Cardiac muscle cell (in vitro differentiated cells and primary cell): ENCODE measurements around the gene FXYD6. TPM values are rescaled to one million over a fixed set of nuclear protein-coding genes. Genes with fewer than 3 reads are reported as not detected.
"Not testable (repeated sequence)": the region's sequence is repeated elsewhere in the genome, so short reads cannot be mapped to it uniquely, and the experiment has no call there.

Experiments used
- DNase-seq, 2 donors: peaks; one replicate each; pipeline versions ENCODE4 v3.0.0 to v3.0.0-alpha.2; 2010 to 2017; ENCODE audit warnings: low read depth in 1 of 2, low spot score in 1 of 2
- H3K27ac ChIP-seq: fragments of 200-600 bp; sonication (generic); 2 replicates; pipeline ENCODE4 v1.5.1; 2016
- H3K27me3 ChIP-seq: fragments of 200-600 bp; sonication (generic); 2 replicates; pipeline ENCODE4 v1.6.0; 2016; ENCODE audit warnings: control low read depth
- H3K36me3 ChIP-seq: fragments of 200-600 bp; sonication (generic); 2 replicates; pipeline ENCODE4 v1.5.1; 2016; ENCODE audit warnings: control low read depth
- H3K4me1 ChIP-seq: fragments of 200-600 bp; sonication (generic); 2 replicates; pipeline ENCODE4 v1.8.1; 2017; ENCODE audit warnings: low read depth, mild to moderate bottlenecking, mixed run types
- H3K4me3 ChIP-seq: fragments of 200-600 bp; sonication (generic); 2 replicates; pipeline ENCODE4 v1.5.1; 2016; ENCODE audit warnings: mild to moderate bottlenecking
- H3K9me3 ChIP-seq: fragments of 200-600 bp; sonication (generic); 2 replicates; pipeline ENCODE4 v1.5.1; 2017; ENCODE audit warnings: low read depth, mild to moderate bottlenecking, control low read depth
- polyA plus RNA-seq: library from polyadenylated mRNA; unstranded; fragments of >200 nt; fragmentation: Nextera tagmentation; extraction: Ambion mirVana; gene quantifications from 2 replicates; pipeline ENCODE4 v1.2.1, GENCODE V29; 2016
- total RNA-seq: library from RNA; depleted of rRNA; stranded (reverse); fragments of >200 nt; gene quantifications from 2 replicates; pipeline ENCODE4 v1.2.3, GENCODE V29; 2016
- TF ChIP-seq, protein P1 (sequence below): IDR thresholded peaks from 2 replicates; pipeline ENCODE4 v1.5.1; 2012; ENCODE audit warnings: low read depth, mild to moderate bottlenecking, low read length

Gene FXYD6
- total and polyA plus RNA-seq, 2 experiments from 2014 or later: 310 to 403 TPM

DNA sequence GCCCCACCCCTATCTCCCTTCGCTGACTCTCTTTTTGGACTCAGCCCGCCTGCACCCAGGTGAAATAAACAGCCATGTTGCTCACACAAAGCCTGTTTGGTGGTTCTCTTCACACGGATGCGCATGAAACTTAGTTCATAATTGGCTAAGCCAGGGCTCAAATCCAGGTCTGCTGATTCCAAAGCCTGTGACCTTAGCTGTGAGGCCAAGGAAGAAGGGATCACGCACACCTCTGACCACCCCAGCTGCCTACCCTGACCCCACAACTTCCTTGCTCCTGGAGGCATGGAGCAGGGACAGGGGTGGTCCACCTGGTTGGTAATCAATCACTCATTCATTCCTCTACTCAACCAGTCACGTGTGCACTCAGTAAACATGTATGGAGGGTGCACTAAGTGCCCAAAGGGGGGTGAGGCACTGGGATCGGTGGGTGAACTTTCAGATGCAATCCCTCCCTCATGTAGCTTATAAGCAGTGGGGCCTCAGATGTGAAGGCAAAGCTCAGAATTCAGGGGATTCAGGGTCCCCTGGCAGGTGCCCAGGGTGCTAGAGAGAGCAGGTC lies 62.2 kb downstream of the FXYD6 start:
- TF ChIP-seq, protein P1, sequence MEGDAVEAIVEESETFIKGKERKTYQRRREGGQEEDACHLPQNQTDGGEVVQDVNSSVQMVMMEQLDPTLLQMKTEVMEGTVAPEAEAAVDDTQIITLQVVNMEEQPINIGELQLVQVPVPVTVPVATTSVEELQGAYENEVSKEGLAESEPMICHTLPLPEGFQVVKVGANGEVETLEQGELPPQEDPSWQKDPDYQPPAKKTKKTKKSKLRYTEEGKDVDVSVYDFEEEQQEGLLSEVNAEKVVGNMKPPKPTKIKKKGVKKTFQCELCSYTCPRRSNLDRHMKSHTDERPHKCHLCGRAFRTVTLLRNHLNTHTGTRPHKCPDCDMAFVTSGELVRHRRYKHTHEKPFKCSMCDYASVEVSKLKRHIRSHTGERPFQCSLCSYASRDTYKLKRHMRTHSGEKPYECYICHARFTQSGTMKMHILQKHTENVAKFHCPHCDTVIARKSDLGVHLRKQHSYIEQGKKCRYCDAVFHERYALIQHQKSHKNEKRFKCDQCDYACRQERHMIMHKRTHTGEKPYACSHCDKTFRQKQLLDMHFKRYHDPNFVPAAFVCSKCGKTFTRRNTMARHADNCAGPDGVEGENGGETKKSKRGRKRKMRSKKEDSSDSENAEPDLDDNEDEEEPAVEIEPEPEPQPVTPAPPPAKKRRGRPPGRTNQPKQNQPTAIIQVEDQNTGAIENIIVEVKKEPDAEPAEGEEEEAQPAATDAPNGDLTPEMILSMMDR: no peak
- H3K27me3 ChIP-seq: no peaks in the 10 kb centered on the region
- no peak overlapping the region for H3K4me3 ChIP-seq
- no peak overlapping the region for H3K27ac ChIP-seq
- no peaks in the 10 kb centered on the region for H3K9me3 ChIP-seq
- peaks cover 19% of the 10 kb centered on the region for H3K4me1 ChIP-seq
- DNase-seq: no peak
- H3K36me3 ChIP-seq: no peaks in the 10 kb centered on the region

DNA sequence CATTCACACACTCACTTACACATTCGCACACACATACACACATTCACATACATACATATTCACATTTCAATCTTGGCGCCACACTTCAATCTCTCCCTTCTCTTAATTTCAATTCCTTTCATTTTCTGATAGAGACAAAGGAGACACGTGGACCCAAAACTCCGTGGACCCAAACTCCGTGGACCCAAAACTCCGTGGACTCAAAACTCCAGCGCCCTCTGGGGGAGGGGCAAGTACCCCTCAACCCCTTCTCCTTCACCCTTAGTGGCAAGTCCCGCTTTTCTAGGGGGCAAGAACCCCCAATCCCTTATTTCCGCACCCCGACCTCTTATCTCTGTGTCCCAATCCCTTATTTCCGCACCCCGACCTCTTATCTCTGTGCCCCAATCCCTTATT lies 66.4 kb downstream of the FXYD6 start:
- not testable (repeated sequence) for DNase-seq, H3K36me3 ChIP-seq, H3K4me1 ChIP-seq, H3K9me3 ChIP-seq, H3K27ac ChIP-seq, H3K4me3 ChIP-seq, H3K27me3 ChIP-seq

DNA sequence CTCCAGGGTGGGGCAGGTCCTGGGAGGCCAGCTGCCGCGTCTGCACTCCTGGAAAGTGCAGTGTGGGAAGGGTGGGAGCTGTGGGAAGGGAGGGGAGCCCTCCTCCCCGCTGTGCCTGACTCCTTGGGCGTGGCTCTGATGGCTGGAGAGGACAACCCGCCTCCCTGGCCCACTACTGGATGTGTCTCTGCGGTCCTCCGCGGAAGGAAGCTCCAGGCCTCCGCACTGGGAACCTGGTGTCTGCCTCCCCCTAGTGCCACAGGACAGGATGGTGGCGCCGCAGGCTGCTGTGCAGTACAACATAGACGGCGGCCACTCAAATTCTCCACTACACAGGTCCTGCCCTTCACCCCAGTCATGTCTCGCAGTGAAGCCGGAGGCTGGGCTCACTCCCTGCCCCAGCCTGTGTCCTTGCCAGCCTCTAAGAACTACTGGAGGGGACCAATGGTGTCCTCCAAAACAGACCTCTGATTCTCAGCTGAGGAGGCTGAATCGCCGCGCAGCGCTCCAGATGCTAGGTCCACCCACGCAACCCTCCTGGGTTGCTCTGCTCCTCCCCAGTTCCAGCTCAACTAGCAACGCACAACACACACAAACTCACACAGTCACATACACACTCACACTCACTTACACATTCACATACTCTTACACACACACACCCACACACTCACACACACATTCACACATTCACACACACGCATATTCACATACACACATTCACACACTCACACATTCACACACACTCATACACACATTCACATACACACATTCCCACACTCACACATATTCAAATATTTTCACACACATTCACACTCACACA lies 67.0 kb downstream of the FXYD6 start:
- Histone ChIP-seq H3K36me3 (no peaks in the 10 kb centered on the region), H3K4me1 (peaks cover 2% of the 10 kb centered on the region), H3K9me3 (no peaks in the 10 kb centered on the region), H3K27me3 (no peaks in the 10 kb centered on the region), H3K4me3 (no peak overlapping the region), H3K27ac (no peak overlapping the region)
- peak; percentile 49 to 86 for DNase-seq
- TF ChIP-seq, protein P1: peak; percentile 46

DNA sequence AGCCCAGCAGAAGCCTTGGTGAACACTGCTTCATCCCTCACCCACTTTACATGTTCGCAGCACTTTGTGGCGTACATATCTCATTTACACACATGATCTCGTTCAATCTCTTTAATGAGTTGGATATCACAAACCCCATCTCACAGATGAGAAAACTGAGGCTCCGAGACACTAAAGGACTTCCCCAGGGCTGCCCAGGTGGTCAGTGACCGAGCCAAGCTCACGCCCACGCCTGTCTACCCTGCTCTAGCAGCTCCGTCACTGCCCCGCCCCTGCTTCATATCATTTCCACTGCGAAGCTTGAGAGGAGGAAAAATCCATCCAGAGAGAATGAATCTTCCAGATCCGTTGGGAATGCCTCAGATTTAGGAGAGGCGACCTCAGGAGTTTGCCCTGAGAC lies 67.7 kb downstream of the FXYD6 start:
- no peak for DNase-seq
- H3K9me3 ChIP-seq: no peaks in the 10 kb centered on the region
- no peaks in the 10 kb centered on the region for H3K4me1 ChIP-seq
- H3K27me3 ChIP-seq: no peaks in the 10 kb centered on the region
- no peak overlapping the region for H3K27ac ChIP-seq
- H3K4me3 ChIP-seq: no peak overlapping the region
- TF ChIP-seq, protein P1: no peak
- H3K36me3 ChIP-seq: no peaks in the 10 kb centered on the region

DNA sequence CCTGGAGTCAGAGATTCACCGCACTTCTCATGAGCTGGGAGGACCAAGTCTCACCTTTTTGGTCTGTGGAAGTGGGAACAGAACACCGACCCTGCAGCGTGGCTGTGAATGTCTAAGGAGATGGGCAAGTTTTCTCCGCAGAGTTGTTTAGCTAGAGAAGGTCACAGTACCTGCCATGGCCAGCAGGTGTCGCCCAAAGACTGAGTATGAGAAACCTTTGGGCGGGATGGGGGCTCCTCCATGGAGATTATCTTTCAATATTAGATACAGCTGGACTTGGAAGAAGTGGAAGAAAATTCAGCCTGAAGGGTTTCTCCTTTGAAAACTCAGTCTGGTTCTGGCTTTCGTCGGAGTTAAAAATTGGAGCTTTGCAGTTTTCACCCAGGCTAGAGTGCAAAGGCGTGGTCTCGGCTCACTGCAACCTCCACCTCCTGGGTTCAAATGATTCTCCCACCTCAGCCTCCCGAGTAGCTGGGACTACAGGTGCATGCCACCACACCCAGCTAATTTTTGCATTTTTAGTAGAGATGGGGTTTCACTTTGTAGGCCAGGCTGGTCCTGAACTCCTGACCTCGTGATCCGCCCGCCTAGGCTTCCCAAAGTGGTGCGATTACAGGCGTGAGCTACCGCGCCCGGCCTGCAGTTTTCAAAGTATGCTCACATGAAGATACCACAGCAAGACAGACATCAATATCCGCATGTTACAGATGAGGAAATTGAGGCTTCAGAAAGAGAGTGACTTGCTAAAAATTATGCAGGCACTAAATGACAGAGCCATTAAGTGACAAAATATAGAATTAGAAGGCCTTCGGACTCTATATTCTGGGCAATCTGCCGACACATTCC lies 68.8 kb downstream of the FXYD6 start:
- H3K4me3 ChIP-seq: no peak overlapping the region
- no peak overlapping the region for H3K27ac ChIP-seq
- DNase-seq: peak; percentile 73 to 82
- H3K9me3 ChIP-seq: no peaks in the 10 kb centered on the region
- no peaks in the 10 kb centered on the region for H3K4me1 ChIP-seq
- TF ChIP-seq, protein P1: peak; percentile 90
- H3K36me3 ChIP-seq: no peaks in the 10 kb centered on the region
- peaks cover 4% of the 10 kb centered on the region for H3K27me3 ChIP-seq
